Mucosa of rectum (tissue), 2 donors: ENCODE data around the gene MSGN1.

Experiments used
- H3K27ac ChIP-seq, 2 donors: one replicate each; pipeline ENCODE4 v1.7.0; 2013; ENCODE audit warnings: inconsistent platforms in 2 of 2, low read depth in 2 of 2, low read length in 2 of 2
- H3K27me3 ChIP-seq, 2 donors: one replicate each; pipeline ENCODE4 v1.7.0; 2013; ENCODE audit warnings: low read length in 2 of 2; ENCODE audit not compliant: control insufficient read depth in 2 of 2, insufficient read depth in 2 of 2
- H3K36me3 ChIP-seq, 2 donors: one replicate each; pipeline ENCODE4 v1.7.0; 2013; ENCODE audit warnings: low read length in 2 of 2; ENCODE audit not compliant: control insufficient read depth in 2 of 2, insufficient read depth in 2 of 2
- H3K4me1 ChIP-seq, 2 donors: one replicate each; pipeline ENCODE4 v1.7.0; 2013; ENCODE audit warnings: low read length in 2 of 2, mild to moderate bottlenecking in 1 of 2; ENCODE audit not compliant: control insufficient read depth in 2 of 2, insufficient read depth in 2 of 2
- H3K4me3 ChIP-seq, 2 donors: one replicate each; pipeline ENCODE4 v1.7.0; 2013; ENCODE audit warnings: low read length in 2 of 2
- H3K9ac ChIP-seq, 2 donors: one replicate each; pipeline ENCODE4 v1.7.0; 2013; ENCODE audit warnings: low read length in 2 of 2, low read depth in 1 of 2, mild to moderate bottlenecking in 1 of 2
- H3K9me3 ChIP-seq, 2 donors: one replicate each; pipeline ENCODE4 v1.7.0; 2013; ENCODE audit warnings: low read length in 2 of 2; ENCODE audit not compliant: control insufficient read depth in 2 of 2
- donor health status: healthy.
- donor health status: Normal muscosa, but diverticular disease.

The MSGN1 gene

DNA sequence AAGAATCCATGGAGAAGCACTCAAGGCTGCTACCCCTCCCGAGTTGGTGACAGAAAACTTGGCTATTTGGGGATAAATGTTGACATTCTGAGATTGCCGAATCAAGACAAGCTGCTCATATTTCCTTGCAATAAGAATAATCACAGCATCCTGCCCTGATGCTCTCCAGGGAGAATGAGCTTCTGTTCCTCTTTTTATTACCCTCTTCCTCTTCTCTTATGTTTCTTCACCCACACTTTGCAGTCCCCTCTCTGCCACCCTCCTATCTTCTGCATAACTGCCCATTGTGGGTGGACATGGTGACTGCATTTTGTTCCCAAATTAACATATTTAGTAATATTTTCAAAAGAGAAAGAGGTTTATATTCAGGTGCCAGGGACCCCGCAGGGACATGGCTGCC lies 11.9 kb upstream of the MSGN1 start:
- H3K4me1 ChIP-seq: peaks cover 3 to 20% of the 10 kb centered on the region in 2 donors
- H3K27ac ChIP-seq: no peak overlapping the region
- no peaks in the 10 kb centered on the region for H3K36me3 ChIP-seq
- H3K4me3 ChIP-seq: no peak overlapping the region
- no peaks in the 10 kb centered on the region for H3K27me3 ChIP-seq
- H3K9ac ChIP-seq: no peak overlapping the region
- H3K9me3 ChIP-seq: no peaks in the 10 kb centered on the region

DNA sequence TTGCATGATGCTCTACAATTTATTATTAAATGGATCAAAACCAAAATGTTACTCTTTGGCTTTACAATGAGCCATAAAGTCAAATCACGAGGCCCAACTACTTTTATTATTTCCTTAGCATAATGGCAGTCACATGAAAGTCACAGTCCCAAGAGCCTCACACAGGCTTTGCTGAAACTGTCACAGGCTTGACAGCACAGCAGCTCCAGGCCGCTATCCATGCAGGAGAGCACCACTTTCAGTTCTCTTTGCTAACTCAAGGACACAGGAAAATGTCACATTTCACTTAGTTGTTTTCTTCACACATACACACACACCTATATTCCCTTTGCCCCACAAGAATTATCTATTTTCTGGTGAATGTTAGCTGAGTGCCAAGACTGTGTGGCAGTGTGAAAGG lies 11.1 kb upstream of the MSGN1 start:
- Histone ChIP-seq H3K36me3 (no peaks in the 10 kb centered on the region), H3K9ac (no peak overlapping the region), H3K27ac (no peak overlapping the region), H3K9me3 (no peaks in the 10 kb centered on the region), H3K27me3 (no peaks in the 10 kb centered on the region), H3K4me3 (no peak overlapping the region), H3K4me1 (peaks cover 1 to 13% of the 10 kb centered on the region in 2 donors)

DNA sequence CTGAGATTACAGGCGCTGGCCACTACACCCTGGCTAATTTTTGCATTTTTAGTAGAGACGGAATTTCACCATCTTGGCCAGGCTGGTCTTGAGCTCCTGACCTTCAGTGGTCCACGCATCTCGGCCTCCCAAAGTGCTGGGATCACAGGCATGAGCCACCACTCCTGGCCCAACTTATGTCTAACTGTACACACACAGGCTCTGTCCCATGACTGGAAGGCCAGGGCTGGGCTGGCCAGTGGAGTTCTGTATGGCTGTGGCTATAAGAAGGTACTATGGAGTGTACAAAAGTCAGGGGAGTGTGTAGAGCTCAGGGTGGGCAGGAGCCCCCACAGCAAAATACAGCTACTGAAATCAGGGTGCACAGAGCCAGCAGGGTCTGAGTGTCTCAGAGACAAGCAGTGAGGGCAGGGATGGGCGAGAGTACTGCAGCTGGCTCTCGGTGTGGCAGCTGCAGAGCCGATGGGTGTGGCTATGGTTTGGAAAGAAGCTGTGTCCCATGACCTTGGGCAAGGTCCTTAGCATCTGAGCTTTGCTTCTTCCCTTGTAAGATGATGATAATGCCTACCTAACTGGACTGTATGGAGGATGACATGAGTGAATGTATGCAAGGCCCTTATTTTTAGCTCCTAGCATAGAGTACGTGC lies 10.4 kb upstream of the MSGN1 start:
- Histone ChIP-seq H3K9me3 (no peaks in the 10 kb centered on the region), H3K27me3 (no peaks in the 10 kb centered on the region), H3K4me1 (peaks cover 0 to 8% of the 10 kb centered on the region in 2 donors), H3K36me3 (no peaks in the 10 kb centered on the region), H3K9ac (no peak overlapping the region), H3K4me3 (no peak overlapping the region), H3K27ac (no peak overlapping the region)

DNA sequence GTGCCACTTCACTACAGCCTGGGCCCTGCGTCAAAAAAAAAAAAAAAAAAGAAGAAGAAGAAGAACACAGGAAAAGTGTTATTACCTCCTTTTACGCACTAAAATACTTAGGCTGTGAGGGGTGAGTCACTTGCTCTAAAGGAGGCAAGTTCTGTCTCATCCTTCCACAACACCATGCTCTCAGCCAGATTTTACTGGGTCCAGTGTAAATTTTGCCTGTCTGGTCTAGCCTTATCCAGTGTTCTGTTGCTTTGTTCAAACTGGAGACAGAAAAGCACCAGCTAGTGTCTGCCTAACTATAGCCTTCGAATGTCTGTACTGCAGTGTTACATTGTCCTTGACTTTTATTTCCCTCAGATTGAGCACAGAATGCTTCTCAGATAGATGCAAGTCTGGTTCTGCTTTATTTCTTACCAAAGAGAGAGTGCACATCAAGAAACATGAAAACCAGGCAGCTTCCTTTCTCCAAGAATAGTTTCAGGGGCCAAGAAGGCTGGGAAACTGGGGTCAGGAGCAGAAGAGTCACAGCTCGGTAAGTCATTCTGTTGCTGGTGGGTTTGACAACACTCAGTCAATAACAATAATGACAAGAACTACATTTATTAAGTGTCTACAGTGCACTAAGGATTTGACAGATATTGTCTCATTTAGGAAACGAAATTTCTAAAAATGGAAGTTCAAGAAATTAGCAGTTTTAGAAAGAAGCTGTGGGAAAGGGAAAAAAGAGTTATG lies 3.1 kb upstream of the MSGN1 start:
- Histone ChIP-seq H3K4me3 (no peak overlapping the region), H3K9ac (no peak overlapping the region), H3K27ac (no peak overlapping the region), H3K4me1 (no peaks in the 10 kb centered on the region), H3K9me3 (no peaks in the 10 kb centered on the region), H3K27me3 (no peaks in the 10 kb centered on the region), H3K36me3 (no peaks in the 10 kb centered on the region)

DNA sequence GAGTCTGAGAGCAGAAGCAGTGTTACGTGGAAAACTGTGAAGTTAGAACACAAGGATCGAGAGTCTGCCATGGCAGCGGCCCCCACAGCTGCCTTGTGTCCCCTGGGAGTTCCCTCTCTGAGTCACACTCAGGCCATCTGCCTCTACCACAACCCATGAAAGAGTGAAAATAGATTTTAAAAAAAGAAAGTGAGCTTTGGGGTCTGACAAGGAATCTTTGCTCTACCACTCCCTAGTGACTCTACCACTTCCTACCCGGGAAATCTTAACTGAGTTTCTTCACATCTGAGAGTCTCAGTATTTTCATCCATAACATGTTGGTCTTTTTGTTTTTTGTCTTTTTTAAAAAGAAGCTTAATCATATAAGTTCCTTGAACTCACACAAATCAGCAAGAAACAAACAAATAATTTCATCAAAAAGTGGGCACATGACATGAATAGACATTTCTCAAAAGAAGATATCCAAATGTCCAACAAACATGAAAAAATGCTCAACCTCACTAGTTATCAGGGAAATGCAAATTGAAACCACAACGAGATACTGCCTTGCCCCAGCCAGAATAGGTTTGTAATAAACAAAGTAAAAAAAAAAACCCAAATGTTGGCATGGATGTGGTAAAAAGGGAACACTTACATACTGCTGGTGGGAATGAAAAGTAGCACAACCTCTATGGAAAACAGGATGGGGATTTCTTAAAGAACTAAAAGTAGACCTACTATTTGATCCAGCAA lies 2.4 kb upstream of the MSGN1 start:
- H3K4me3 ChIP-seq: no peak overlapping the region
- no peaks in the 10 kb centered on the region for H3K9me3 ChIP-seq
- H3K9ac ChIP-seq: no peak overlapping the region
- H3K27me3 ChIP-seq: no peaks in the 10 kb centered on the region
- no peaks in the 10 kb centered on the region for H3K4me1 ChIP-seq
- H3K27ac ChIP-seq: no peak overlapping the region
- H3K36me3 ChIP-seq: no peaks in the 10 kb centered on the region

DNA sequence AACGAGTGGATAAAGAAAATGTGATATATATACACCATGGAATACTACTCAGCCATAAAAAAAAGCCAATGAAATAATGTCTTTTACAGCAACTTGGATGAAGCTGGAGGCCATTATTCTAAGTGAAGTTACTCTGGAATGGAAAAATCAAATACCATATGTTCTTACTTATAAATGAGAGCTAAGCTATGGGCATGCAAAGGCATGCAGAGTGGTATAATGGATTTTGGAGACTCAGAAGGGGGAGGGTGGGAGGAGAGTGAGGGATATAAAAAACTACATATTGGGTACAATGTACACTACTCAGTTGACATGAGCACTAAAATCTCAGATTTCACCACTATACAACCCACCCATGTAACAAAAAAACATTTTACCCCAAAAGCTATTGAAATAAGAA lies 1.7 kb upstream of the MSGN1 start:
- H3K27me3 ChIP-seq: no peaks in the 10 kb centered on the region
- no peak overlapping the region for H3K4me3 ChIP-seq
- no peak overlapping the region for H3K9ac ChIP-seq
- H3K36me3 ChIP-seq: no peaks in the 10 kb centered on the region
- H3K27ac ChIP-seq: no peak overlapping the region
- H3K4me1 ChIP-seq: no peaks in the 10 kb centered on the region
- H3K9me3 ChIP-seq: no peaks in the 10 kb centered on the region

DNA sequence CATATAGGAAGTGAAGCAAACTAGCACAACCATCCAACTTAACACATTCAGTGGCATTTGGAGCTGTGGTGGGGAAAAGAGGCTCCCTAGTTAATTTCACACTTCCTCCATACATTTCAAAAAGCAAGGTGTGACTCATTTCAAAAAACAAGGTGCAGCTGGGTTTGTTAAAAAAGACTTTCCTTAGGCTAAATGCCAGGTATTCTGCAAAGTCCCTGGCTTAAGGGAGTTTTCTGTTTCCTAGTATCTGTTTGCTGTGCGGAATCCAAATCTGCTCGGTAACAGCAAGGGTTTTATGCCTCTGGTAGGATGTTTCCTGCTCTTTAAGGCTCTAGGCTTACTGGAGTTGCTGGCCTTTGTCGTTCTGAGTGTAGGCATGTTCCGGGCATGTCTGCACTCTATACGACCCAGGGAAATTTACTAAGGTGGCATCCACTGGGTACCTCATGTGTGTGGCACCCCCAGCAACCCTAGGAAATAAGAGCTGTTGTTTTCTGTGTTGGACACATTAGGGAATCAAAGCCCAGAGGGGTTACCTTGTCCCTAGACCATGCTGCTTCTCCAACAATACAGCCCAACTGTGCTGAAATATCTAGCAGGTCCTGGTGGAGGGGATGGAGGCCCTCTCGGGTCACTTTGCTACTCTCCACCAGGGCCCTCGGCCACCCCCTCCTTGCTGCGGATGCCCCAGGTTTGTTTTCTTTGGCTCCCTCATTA lies 634 bp upstream of the MSGN1 start:
- peak overlapping the region in 1 of 2 donors; percentile 7 for H3K9ac ChIP-seq
- no peaks in the 10 kb centered on the region for H3K9me3 ChIP-seq
- no peak overlapping the region for H3K4me3 ChIP-seq
- H3K27me3 ChIP-seq: no peaks in the 10 kb centered on the region
- peak overlapping the region in 1 of 2 donors; percentile 28 for H3K27ac ChIP-seq
- H3K4me1 ChIP-seq: no peaks in the 10 kb centered on the region
- no peaks in the 10 kb centered on the region for H3K36me3 ChIP-seq

DNA sequence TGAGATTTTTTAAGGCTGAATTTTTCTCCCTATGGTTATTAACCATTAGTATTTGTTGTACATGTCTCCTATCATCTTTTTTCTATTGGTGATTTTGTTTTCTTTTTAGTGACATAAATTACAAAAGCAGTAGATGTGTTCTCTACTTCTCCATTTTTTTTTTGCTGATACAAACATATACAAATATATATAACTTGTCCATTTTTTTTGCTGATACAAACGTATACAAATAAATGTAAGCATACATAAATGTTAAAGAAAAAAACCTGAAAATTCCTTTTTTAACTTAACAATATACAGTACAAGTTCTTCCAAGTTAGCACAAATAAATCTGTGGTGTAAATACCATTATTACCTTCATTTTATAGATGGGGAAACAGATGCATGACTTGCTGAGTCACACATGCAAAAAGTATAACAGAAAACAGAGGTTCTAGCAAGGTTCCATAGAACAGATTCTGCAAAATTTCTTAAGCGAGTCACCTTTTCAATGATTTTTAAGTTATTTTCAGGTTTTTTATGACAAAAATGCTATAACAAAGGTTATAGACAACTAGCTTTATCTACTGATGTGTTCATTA lies 2.1 kb downstream of the MSGN1 start:
- no peaks in the 10 kb centered on the region for H3K27me3 ChIP-seq

DNA sequence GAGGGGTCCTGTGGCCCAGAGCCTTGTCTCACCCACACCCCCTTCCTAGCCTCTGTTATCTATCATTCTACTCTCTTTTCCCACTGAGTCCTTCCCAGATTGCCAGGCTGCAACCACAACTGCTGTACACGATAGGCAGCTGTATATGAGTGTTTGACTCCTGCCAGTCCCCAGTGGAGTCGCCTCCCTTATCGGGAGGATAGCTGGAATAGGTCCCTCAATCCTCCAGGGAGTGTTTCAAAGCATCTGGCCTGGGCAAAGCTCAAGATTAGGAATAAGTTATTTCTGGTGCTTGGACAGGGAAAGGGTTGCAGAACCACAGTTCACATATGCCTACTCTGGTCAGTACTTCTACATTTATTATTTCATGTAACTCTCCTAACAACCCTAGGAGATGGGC lies 4.8 kb downstream of the MSGN1 start:
- H3K9me3 ChIP-seq: no peaks in the 10 kb centered on the region
- no peak overlapping the region for H3K4me3 ChIP-seq
- no peaks in the 10 kb centered on the region for H3K27me3 ChIP-seq
- H3K27ac ChIP-seq: no peak overlapping the region
- no peaks in the 10 kb centered on the region for H3K36me3 ChIP-seq
- H3K9ac ChIP-seq: no peak overlapping the region
- no peaks in the 10 kb centered on the region for H3K4me1 ChIP-seq

More for the DNA sequence above, 2.1 kb downstream of the MSGN1 start:
- H3K4me1 ChIP-seq: no peaks in the 10 kb centered on the region
- H3K36me3 ChIP-seq: no peaks in the 10 kb centered on the region
- no peak overlapping the region for H3K9ac ChIP-seq
- H3K4me3 ChIP-seq: no peak overlapping the region
- H3K27ac ChIP-seq: no peak overlapping the region
- H3K9me3 ChIP-seq: no peaks in the 10 kb centered on the region
